SU-DHL-6 (cell line): Measurements from ENCODE around the gene SNTG2.

ENCODE experiments used
- EZH2phosphoT487 ChIP-seq: fragments of 200-600 bp; sonication (generic), shearing (Covaris generic); conservative IDR thresholded peaks from 2 replicates; pipeline ENCODE4 v1.6.1; 2018; ENCODE audit warnings: mild to moderate bottlenecking, antibody characterized with exemption, low read length, moderate library complexity, mixed read lengths
- TF ChIP-seq, protein P1 (sequence below): fragments of 200-600 bp; sonication (generic); IDR thresholded peaks from one replicate; pipeline ENCODE4 v1.5.1; 2017; ENCODE audit warnings: antibody characterized with exemption, mild to moderate bottlenecking, low read length, moderate library complexity; ENCODE audit not compliant: insufficient read depth, poor library complexity, severe bottlenecking

DNA sequence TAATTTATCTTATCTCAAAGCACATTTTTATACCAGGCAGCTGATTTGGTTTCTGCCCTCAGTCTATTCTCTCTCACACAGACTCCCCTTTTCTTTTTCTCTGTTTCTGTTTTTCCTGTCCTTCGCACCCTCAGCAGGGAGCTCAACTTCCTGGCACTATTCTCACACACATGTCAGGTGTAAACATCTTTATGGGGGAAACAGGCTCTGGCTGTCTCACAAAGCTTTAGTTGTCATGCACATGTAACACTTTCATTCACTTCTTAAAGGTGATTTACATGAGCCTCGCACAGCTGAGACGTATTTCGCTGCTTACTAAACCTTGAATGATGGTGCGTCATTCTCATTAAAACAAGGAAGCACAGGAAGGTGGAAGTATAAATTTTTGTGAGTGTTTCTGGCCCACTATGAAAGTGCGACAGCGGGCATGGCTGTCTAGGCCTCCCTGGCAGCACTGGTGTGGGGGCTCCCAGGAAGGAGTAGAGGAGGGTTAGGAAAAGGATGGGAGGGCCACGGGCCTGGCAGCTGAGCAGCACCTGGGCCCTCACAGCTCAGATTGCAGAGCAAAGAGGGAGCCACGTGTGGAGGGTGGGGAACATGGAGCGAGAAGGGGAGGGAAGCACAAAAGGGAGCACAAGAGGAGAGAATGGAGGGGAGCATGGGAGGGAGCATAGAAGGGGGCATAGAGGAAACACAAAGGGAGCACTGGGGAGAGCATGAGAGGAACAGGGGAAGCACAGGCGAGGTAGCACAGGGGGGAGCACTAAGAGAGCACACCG is 46.2 kb upstream of the SNTG2 start:
- TF ChIP-seq, protein P1, sequence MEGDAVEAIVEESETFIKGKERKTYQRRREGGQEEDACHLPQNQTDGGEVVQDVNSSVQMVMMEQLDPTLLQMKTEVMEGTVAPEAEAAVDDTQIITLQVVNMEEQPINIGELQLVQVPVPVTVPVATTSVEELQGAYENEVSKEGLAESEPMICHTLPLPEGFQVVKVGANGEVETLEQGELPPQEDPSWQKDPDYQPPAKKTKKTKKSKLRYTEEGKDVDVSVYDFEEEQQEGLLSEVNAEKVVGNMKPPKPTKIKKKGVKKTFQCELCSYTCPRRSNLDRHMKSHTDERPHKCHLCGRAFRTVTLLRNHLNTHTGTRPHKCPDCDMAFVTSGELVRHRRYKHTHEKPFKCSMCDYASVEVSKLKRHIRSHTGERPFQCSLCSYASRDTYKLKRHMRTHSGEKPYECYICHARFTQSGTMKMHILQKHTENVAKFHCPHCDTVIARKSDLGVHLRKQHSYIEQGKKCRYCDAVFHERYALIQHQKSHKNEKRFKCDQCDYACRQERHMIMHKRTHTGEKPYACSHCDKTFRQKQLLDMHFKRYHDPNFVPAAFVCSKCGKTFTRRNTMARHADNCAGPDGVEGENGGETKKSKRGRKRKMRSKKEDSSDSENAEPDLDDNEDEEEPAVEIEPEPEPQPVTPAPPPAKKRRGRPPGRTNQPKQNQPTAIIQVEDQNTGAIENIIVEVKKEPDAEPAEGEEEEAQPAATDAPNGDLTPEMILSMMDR: no peak
- TF ChIP-seq EZH2phosphoT487: no peak
